Right lobe of liver (tissue), 4 donors: Measurements from ENCODE around the gene ATP6V0B.

Source experiments
- POLR2A ChIP-seq: fragments of 450-650 bp; IDR thresholded peaks from one replicate; pipeline ENCODE4 v1.6.1; 2017; ENCODE audit warnings: antibody characterized with exemption, mild to moderate bottlenecking
- TF ChIP-seq, protein P1 (sequence below), 4 donors: fragments of 200-600 bp in 3 of 4; fragments of 450-650 bp in 1 of 4; IDR thresholded peaks; one replicate each; pipeline versions ENCODE4 v1.5.1 to v1.8.0; 2016 to 2022; ENCODE audit warnings: antibody characterized with exemption in 4 of 4, mild to moderate bottlenecking in 2 of 4
- donor health status: DM: no; HTN: no; CAD: no.
- donor health status: DM: no; HTN: no; CAD: no.
- donor health status: DM: no; HTN: yes; CAD: no.

GRCh38 chr1:43957407-43958040 is 17.2 kb upstream of the ATP6V0B start:
- TF ChIP-seq, protein P1, sequence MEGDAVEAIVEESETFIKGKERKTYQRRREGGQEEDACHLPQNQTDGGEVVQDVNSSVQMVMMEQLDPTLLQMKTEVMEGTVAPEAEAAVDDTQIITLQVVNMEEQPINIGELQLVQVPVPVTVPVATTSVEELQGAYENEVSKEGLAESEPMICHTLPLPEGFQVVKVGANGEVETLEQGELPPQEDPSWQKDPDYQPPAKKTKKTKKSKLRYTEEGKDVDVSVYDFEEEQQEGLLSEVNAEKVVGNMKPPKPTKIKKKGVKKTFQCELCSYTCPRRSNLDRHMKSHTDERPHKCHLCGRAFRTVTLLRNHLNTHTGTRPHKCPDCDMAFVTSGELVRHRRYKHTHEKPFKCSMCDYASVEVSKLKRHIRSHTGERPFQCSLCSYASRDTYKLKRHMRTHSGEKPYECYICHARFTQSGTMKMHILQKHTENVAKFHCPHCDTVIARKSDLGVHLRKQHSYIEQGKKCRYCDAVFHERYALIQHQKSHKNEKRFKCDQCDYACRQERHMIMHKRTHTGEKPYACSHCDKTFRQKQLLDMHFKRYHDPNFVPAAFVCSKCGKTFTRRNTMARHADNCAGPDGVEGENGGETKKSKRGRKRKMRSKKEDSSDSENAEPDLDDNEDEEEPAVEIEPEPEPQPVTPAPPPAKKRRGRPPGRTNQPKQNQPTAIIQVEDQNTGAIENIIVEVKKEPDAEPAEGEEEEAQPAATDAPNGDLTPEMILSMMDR (IDR thresholded peaks at IDR 0.05) = no peak
- no peak for TF ChIP-seq POLR2A
